ENCODE results near the gene ATP5F1D.

DNA sequence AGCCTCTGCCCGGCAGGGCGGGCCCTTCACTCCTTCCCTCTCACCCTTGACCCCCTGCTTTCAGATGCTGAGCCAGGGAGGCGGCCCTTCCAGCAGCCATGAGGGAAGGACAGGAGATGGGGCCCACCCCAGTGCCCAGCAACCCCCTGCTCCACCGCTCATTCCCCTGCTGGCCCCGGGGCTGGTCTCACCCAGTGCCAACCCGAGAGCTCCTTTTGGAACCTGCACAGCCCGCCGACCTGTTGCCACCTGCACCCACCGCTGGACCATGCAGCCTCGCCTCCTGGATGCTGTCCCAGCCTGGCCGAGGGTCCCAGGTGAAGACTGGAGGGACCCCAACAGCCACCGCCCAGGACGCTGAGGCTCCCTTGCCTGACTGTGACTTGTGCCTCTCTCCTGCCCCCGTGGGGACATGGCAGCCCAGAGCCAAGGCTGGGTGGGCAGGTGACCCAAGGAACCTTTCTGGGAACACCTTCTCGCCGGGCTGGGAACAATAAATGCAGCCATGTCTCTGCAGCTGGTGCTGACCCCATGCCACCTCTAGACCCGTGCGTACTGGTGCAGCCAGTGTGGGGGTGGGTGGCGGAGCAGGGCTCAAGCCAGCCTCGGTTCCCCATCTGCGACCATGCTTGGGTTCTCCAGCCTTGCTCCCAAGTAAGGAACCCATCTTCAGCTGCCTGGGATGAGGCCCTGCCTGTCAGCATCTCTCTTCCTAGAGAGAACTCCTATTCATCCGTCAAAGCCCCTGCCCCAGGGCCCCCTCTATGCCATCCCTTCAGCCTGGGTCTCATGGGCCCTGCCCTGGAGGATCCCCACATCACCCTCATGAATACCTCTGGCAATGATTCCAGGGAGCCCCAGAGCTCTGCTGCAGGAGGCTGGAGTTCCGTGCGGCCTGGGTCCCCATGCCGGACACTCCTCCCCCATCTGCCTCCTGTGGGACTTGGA is 37.4 kb downstream of the ATP5F1D start:
- TF ChIP-seq GABPA (IDR thresholded peaks at IDR 0.05; ENCODE audit: low read depth) = no peak
- TF ChIP-seq, protein P1, sequence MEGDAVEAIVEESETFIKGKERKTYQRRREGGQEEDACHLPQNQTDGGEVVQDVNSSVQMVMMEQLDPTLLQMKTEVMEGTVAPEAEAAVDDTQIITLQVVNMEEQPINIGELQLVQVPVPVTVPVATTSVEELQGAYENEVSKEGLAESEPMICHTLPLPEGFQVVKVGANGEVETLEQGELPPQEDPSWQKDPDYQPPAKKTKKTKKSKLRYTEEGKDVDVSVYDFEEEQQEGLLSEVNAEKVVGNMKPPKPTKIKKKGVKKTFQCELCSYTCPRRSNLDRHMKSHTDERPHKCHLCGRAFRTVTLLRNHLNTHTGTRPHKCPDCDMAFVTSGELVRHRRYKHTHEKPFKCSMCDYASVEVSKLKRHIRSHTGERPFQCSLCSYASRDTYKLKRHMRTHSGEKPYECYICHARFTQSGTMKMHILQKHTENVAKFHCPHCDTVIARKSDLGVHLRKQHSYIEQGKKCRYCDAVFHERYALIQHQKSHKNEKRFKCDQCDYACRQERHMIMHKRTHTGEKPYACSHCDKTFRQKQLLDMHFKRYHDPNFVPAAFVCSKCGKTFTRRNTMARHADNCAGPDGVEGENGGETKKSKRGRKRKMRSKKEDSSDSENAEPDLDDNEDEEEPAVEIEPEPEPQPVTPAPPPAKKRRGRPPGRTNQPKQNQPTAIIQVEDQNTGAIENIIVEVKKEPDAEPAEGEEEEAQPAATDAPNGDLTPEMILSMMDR (IDR thresholded peaks at IDR 0.05; ENCODE audit: insufficient read depth, low read length) = no peak

All from HL-60 (cell line).